ENCODE results near the gene MYOG. TPM values are rescaled to one million over a fixed set of nuclear protein-coding genes. Genes with fewer than 3 reads are reported as not detected.

The MYOG gene
- total RNA-seq, 4 donors from 2014 or later, result 21.4 to 146 (median 73.1) TPM

GRCh38 chr1:203097001-203097400 is 11.2 kb upstream of the MYOG start:
- intact Hi-C loops (cut with DNase I; ENCODE audit: low total_unique reads), result no loop called here
- no peak overlapping the region for H3K27ac ChIP-seq
- no peaks in the 10 kb centered on the region for H3K27me3 ChIP-seq
- in situ Hi-C loops (cut with MboI; ENCODE audit: low sequenced_read_pairs in 4 of 4), result no loop called here
- no peak overlapping the region for H3K4me3 ChIP-seq
- ATAC-seq (no peak), DNase-seq (no peak)
- H3K36me3 ChIP-seq, result no peaks in the 10 kb centered on the region
- H3K4me1 ChIP-seq, result peaks cover 10 to 14% of the 10 kb centered on the region in 2 donors
- H3K9me3 ChIP-seq, result no peaks in the 10 kb centered on the region
- TF ChIP-seq POLR2A (IDR thresholded peaks at IDR 0.05) (no peak), CTCF (IDR thresholded peaks at IDR 0.05 in 4 of 5, conservative IDR thresholded peaks at IDR 0.05 in 1 of 5) (no peak)

- DNase-seq (no peak), ATAC-seq (no peak)
- no peaks in the 10 kb centered on the region for H3K36me3 ChIP-seq
- H3K27ac ChIP-seq, result no peak overlapping the region
- no peak overlapping the region for H3K4me3 ChIP-seq
- intact Hi-C loops (cut with DNase I; ENCODE audit: low total_unique reads) (no loop called here), in situ Hi-C loops (cut with MboI; ENCODE audit: low sequenced_read_pairs in 4 of 4) (no loop called here)
- TF ChIP-seq POLR2A (IDR thresholded peaks at IDR 0.05), result no peak
- peaks cover 10 to 14% of the 10 kb centered on the region in 2 donors for H3K4me1 ChIP-seq
- H3K9me3 ChIP-seq, result no peaks in the 10 kb centered on the region
- H3K27me3 ChIP-seq, result no peaks in the 10 kb centered on the region
Measured at GRCh38 chr1:203096566-203096965, 10.8 kb upstream of the MYOG start.

GRCh38 chr1:203095061-203095690 is 9.4 kb upstream of the MYOG start:
- in situ Hi-C loops (cut with MboI; ENCODE audit: low sequenced_read_pairs in 4 of 4) (no loop called here), intact Hi-C loops (cut with DNase I; ENCODE audit: low total_unique reads) (no loop called here)
- H3K27ac ChIP-seq, result no peak overlapping the region
- no peak for ATAC-seq
- H3K4me1 ChIP-seq, result peaks cover 10 to 14% of the 10 kb centered on the region in 2 donors
- no peaks in the 10 kb centered on the region for H3K9me3 ChIP-seq
- no peaks in the 10 kb centered on the region for H3K36me3 ChIP-seq
- H3K27me3 ChIP-seq, result no peaks in the 10 kb centered on the region
- no peak for DNase-seq
- TF ChIP-seq CTCF (IDR thresholded peaks at IDR 0.05 in 4 of 5, conservative IDR thresholded peaks at IDR 0.05 in 1 of 5) (no peak), POLR2A (IDR thresholded peaks at IDR 0.05) (no peak)
- H3K4me3 ChIP-seq, result no peak overlapping the region

DNA sequence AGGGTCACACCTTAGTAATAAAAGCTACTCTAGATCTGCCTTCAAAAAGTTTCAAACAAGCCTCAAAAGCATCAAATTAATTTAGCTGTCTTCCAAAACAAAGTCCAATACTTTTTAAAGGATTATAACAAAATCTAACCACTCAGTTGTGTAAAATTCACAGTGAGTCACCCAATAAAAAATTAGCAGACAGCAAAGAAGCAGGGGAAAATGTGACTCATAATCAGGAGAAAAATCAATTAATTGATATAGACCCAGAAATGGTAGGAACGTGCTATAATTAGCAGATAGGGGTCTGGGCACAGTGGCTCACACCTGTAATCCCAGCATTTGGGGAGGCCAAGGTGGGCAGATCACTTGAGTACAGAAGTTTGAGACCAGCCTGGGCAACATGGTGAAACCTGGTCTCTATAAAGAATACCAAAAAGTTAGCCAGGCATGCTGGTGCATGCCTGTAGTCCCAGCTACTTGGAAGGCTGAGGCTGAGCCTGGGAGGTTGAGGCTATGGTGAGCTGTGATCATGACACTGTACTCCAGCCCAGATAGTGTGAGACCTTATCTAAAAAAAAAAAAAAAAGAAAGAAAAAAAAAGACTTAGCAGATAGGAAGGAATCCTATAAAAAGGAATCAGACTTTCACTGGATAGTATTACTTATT is 8.1 kb upstream of the MYOG start:
- Histone ChIP-seq H3K27me3 (no peaks in the 10 kb centered on the region), H3K9me3 (no peaks in the 10 kb centered on the region), H3K4me3 (no peak overlapping the region), H3K36me3 (no peaks in the 10 kb centered on the region), H3K27ac (no peak overlapping the region), H3K4me1 (peaks cover 3 to 7% of the 10 kb centered on the region in 2 donors)
- in situ Hi-C loops (cut with MboI; ENCODE audit: low sequenced_read_pairs in 4 of 4) (no loop called here), intact Hi-C loops (cut with DNase I; ENCODE audit: low total_unique reads) (no loop called here)
- ATAC-seq (no peak), DNase-seq (no peak)
- TF ChIP-seq CTCF (IDR thresholded peaks at IDR 0.05 in 4 of 5, conservative IDR thresholded peaks at IDR 0.05 in 1 of 5), result no peak

- ATAC-seq, result no peak
- no peaks in the 10 kb centered on the region for H3K27me3 ChIP-seq
- no peak overlapping the region for H3K4me3 ChIP-seq
- H3K27ac ChIP-seq, result no peak overlapping the region
- peaks cover 6 to 8% of the 10 kb centered on the region in 2 donors for H3K4me1 ChIP-seq
- H3K36me3 ChIP-seq, result no peaks in the 10 kb centered on the region
- intact Hi-C loops (cut with DNase I; ENCODE audit: low total_unique reads), result no loop called here
- H3K9me3 ChIP-seq, result no peaks in the 10 kb centered on the region
- in situ Hi-C loops (cut with MboI; ENCODE audit: low sequenced_read_pairs in 4 of 4), result no loop called here
- TF ChIP-seq POLR2A (IDR thresholded peaks at IDR 0.05) (no peak), CTCF (IDR thresholded peaks at IDR 0.05 in 4 of 5, conservative IDR thresholded peaks at IDR 0.05 in 1 of 5) (no peak)
- no peak for DNase-seq
Measured at GRCh38 chr1:203091761-203092330, 6.0 kb upstream of the MYOG start.
